SH-SY5Y (cell line): ENCODE data around the gene KDM4D.

Experiments used
- GATA2 ChIP-seq: IDR thresholded peaks from 2 replicates; pipeline ENCODE4 v1.6.1; 2011; ENCODE audit warnings: mild to moderate bottlenecking, low read depth, low read length
- GATA3 ChIP-seq: IDR thresholded peaks from 2 replicates; pipeline ENCODE4 v1.6.1; 2011; ENCODE audit warnings: low read depth, mild to moderate bottlenecking, low read length, moderate library complexity

GRCh38 chr11:95005642-95006041, 32.1 kb downstream of the KDM4D start:
- no peak for TF ChIP-seq GATA2
- TF ChIP-seq GATA3, result no peak
